C4-2B (cell line): ENCODE measurements around the gene KRT33A.
A peak's percentile ranks its signal among the peaks of the same experiment; 100 is the strongest.

Experiments used
- H3K27ac ChIP-seq: fragments of 450-650 bp; 2 replicates; pipeline ENCODE4 v1.5.1; 2017
- ZFX ChIP-seq: fragments of 450-650 bp; IDR thresholded peaks from 2 replicates; pipeline ENCODE4 v1.6.1; 2017
- TF ChIP-seq, protein P1 (sequence below): fragments of 450-650 bp; conservative IDR thresholded peaks from 2 replicates; pipeline ENCODE4 v1.5.1; 2017; ENCODE audit warnings: mild to moderate bottlenecking

The KRT33A gene

DNA sequence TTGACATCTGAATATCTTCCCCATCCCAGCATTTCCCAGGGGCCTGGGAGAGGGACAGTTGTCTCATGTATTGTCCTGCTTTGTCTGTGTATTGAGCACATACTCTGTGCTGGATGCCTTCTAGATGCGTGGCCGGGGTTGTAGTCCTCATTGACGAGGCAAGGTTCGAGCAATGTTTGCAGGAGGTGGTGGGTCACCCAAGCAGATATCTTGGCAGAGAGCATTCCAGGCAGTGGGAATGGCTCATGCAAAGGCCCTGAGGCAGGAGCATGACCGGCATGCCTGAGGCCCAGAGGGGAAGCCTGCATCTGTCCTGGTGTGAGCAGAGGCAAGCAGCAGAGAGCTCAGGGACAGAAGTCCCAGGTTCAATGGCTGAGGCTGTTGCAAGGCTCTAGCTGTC, 17.5 kb downstream of the KRT33A start:
- H3K27ac ChIP-seq: no peak overlapping the region
- TF ChIP-seq ZFX: no peak
- TF ChIP-seq, protein P1, sequence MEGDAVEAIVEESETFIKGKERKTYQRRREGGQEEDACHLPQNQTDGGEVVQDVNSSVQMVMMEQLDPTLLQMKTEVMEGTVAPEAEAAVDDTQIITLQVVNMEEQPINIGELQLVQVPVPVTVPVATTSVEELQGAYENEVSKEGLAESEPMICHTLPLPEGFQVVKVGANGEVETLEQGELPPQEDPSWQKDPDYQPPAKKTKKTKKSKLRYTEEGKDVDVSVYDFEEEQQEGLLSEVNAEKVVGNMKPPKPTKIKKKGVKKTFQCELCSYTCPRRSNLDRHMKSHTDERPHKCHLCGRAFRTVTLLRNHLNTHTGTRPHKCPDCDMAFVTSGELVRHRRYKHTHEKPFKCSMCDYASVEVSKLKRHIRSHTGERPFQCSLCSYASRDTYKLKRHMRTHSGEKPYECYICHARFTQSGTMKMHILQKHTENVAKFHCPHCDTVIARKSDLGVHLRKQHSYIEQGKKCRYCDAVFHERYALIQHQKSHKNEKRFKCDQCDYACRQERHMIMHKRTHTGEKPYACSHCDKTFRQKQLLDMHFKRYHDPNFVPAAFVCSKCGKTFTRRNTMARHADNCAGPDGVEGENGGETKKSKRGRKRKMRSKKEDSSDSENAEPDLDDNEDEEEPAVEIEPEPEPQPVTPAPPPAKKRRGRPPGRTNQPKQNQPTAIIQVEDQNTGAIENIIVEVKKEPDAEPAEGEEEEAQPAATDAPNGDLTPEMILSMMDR: no peak

DNA sequence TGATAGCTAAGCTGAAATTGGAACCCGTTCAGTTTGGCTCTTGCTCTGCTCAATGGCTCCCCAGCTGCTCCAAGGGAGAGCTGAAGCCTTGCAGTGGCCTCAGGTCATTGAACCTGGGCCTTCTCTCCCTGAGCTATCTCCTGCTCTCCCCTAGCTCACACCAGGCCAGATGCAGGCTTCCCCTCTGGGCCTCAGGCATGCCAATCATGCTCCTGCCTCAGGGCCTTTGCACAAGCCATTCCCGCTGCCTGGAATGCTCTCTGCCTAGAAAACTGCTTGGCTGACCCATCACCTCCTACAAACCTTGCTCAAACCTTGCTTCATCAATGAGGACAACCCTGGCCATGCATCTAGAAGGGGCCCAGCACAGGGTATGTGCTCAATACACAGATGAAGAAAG, 18.4 kb downstream of the KRT33A start:
- H3K27ac ChIP-seq: no peak overlapping the region
- TF ChIP-seq, protein P1: no peak
- no peak for TF ChIP-seq ZFX

DNA sequence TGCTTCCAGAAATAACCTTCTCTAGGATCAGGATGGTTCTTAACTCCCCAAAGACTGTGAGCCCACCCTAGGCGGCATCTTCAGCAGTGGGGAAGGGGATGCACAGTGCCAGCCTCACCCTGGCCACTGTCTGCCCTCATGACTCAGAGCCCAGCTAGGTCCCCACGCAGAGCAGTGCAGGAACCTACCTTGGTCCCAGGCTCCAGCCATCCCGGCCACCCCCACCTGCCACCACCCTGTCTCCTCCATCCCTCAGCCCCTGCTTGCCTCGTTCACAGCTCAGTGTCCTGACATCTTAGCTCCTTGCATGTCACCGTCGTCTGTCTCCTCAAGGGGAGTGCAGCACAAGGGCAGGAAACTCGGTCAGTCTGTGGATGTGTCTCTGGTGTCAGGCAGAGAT, 19.0 kb downstream of the KRT33A start:
- TF ChIP-seq, protein P1: no peak
- TF ChIP-seq ZFX: no peak
- H3K27ac ChIP-seq: no peak overlapping the region

DNA sequence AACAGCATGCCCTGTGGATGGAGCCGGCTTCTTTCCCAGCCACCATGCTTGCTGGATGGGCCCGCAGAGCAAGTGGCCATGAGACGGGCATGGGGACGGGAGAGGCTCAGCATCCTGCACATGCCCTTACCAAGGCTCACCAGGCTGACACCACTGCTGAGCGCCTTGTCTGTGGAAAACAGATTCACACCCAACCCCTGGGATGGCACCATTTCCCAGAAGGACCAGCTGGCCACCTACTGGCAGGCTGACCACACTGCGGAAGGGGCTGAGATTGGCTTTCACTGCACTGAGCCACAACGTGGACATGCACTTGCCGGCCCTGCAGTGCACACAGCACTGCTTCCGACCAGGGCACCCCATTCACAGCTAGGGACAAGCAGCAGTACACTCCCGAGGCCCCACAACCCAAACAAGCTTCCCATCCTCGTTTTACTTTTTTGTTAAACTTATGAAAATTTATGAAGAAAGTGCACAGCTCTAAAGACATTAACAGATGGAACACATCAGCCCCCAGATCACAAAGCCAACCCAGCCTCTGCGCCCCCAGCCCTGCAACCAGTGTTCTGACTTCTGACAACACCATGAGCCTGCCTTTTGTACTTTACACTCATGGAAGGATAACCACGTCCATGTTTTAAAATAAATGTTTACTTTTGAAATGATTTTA, 21.2 kb downstream of the KRT33A start:
- H3K27ac ChIP-seq: no peak overlapping the region
- TF ChIP-seq, protein P1: peak; percentile 90
- no peak for TF ChIP-seq ZFX

DNA sequence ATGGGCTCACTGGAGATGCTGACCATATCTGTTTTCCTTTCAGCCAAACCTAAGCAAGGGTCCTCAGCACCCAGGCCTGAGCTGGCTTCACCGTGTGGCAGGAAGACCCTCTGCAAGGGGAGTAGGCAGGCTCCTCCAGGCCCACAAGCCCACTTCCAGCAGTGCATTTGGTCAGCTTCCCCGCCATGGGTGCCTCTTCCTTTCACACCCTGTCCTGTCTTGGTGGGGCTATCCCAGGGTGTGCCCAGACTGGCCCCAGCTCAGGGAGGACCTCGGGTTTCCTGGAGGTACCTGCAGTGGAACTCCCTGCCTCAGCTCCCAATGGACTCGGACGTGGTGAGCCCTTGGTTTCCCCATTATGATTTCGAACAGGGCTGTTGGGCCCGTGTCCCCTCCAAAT, 22.4 kb downstream of the KRT33A start:
- TF ChIP-seq, protein P1: no peak
- TF ChIP-seq ZFX: no peak
- no peak overlapping the region for H3K27ac ChIP-seq

DNA sequence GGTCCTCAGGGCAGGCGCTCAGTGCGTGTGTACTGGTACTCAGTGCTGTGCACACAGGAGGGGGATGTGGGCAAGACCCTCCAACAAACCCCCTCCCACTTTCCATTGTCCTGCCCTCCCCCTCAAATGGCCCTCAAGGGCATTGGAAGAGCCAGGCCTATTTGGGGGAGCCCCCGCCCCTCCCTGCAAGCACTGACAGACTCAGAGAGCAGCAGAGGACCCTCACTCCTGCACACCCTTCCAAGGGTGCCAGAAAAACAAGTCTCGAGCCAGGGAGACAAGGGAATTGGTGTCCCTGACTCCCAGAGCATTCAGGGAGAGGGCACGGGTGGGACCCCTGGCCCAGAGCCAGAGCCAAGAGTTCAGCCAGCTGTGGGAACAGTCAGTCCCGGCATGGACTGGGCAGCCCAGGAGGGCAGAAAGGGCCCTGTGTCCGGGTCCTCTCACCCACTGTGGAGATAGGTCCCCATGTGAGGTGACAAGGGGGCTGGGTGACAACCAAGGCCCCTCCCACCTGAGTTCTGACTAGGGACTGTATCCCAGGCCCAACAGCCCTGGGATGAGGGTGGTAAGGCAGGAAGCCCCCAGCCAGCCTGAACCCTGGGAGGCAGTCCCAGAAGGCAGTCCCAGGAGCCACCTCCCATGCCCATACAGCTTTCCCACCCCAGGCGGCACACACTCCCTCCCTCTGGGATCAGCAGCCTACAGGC, 23.1 kb downstream of the KRT33A start:
- H3K27ac ChIP-seq: no peak overlapping the region
- TF ChIP-seq, protein P1: no peak
- TF ChIP-seq ZFX: no peak
